NCI-H345 treated with DMSO at 0.1 percent for 48 hours (cell line): ENCODE measurements around the gene PIGR.

Source experiments
- DNase-seq: peaks from one replicate; lab custom pipeline; 2025; ENCODE audit not compliant: unreplicated experiment; lab: John Stamatoyannopoulos, UW

Gene PIGR

GRCh38 chr1:206912445-206913095 lies 33.7 kb downstream of the PIGR start:
- DNase-seq = peak; percentile 81

GRCh38 chr1:206911064-206911663 lies 35.1 kb downstream of the PIGR start:
- DNase-seq = peak; percentile 47

- peak; percentile 22 for DNase-seq
Measured at GRCh38 chr1:206909883-206910318, 36.4 kb downstream of the PIGR start.

- DNase-seq = peak; percentile 50
Measured at GRCh38 chr1:206909161-206909882, 36.9 kb downstream of the PIGR start.

- DNase-seq = no peak
Measured at GRCh38 chr1:206908038-206908437, 38.2 kb downstream of the PIGR start.

GRCh38 chr1:206907304-206907991 lies 38.8 kb downstream of the PIGR start:
- no peak for DNase-seq

- no peak for DNase-seq
Measured at GRCh38 chr1:206905295-206906164, 40.7 kb downstream of the PIGR start.

GRCh38 chr1:206904423-206905142 lies 41.7 kb downstream of the PIGR start:
- DNase-seq = no peak

- no peak for DNase-seq
Measured at GRCh38 chr1:206903687-206904086, 42.6 kb downstream of the PIGR start.

GRCh38 chr1:206902702-206903101 lies 43.6 kb downstream of the PIGR start:
- no peak for DNase-seq

- no peak for DNase-seq
Measured at GRCh38 chr1:206901944-206902343, 44.3 kb downstream of the PIGR start.

GRCh38 chr1:206900149-206900548 lies 46.1 kb downstream of the PIGR start:
- no peak for DNase-seq

GRCh38 chr1:206899717-206900116 lies 46.5 kb downstream of the PIGR start:
- DNase-seq = no peak

GRCh38 chr1:206898915-206899431 lies 47.3 kb downstream of the PIGR start:
- no peak for DNase-seq

- DNase-seq = no peak
Measured at GRCh38 chr1:206898089-206898914, 48.0 kb downstream of the PIGR start.

- no peak for DNase-seq
Measured at GRCh38 chr1:206897175-206897574, 49.1 kb downstream of the PIGR start, which contains the start of gene IL24. Gene IL24 (plus strand): TSS chr1:206897443. CDS start chr1:206897833, 390 bp downstream.

GRCh38 chr1:206896261-206896660 lies 50.0 kb downstream of the PIGR start:
- no peak for DNase-seq

GRCh38 chr1:206895837-206896242 lies 50.4 kb downstream of the PIGR start:
- peak; percentile 34 for DNase-seq

- peak; percentile 39 for DNase-seq
Measured at GRCh38 chr1:206895325-206895724, 50.9 kb downstream of the PIGR start.
